Measurements from ENCODE around the gene BRIP1. TPM values are rescaled to one million over a fixed set of nuclear protein-coding genes. Genes with fewer than 3 reads are reported as not detected.
A peak's percentile ranks its signal among the peaks of the same experiment; 100 is the strongest.

Gene BRIP1
- total and polyA plus RNA-seq, 9 of the 15 experiments (the other 6 are each of a cell fraction or from before 2014, with no cell fraction given), result 2.4 to 17.5 (median 11.2) TPM

DNA sequence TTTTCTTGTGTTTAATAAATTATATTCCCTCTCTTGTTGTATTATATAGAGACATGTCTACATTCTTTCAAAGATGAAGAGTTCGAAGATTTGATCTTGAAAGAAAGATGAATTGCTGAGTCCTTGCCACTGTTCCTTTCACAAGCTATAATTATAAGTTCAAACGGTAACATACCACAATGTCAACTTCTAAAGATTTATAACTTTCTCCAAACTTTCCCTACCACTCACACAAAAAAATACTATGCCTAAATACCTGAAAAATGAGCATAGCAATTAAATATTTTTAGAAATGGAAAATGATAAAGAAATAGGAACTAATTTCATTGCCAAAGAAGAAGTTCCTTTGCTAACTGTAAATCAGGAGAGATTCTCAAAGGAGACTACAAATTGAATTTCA lies 50.6 kb downstream of the BRIP1 start:
- H4K20me1 ChIP-seq (replicated peaks; ENCODE audit: control insufficient read depth, insufficient read depth, low read length), result no peaks in the 10 kb centered on the region
- peaks cover 0 to 5% of the 10 kb centered on the region in 2 experiments; a peak in 1 of 5 replicates for H3K4me1 ChIP-seq (replicated peaks in 1 of 2; ENCODE audit: control insufficient read depth in 2 of 2, insufficient read depth in 2 of 2, low read length in 2 of 2)
- H3K9ac ChIP-seq (ENCODE audit: insufficient read depth in 1 of 2, low read depth in 2 of 2, low read length in 2 of 2), result no peak overlapping the region
- H3K27me3 ChIP-seq (ENCODE audit: control insufficient read depth in 2 of 2, insufficient read depth in 2 of 2, low read length in 2 of 2), result no peaks in the 10 kb centered on the region
- TF ChIP-seq MEIS2 (IDR thresholded peaks at IDR 0.05; ENCODE audit: partially characterized antibody), result peak; percentile 55
- TF ChIP-seq CBX2 (IDR thresholded peaks at IDR 0.05; ENCODE audit: insufficient read depth, low read length, poor library complexity, severe bottlenecking), result no peak
- TF ChIP-seq U2AF2 (optimal IDR thresholded peaks at IDR 0.05; ENCODE audit: low read depth, low read length), result no peak
- no peak for TF ChIP-seq PHB (CRISPR knock-in tag; IDR thresholded peaks at IDR 0.05)
- TF ChIP-seq STAT5A (IDR thresholded peaks at IDR 0.05; ENCODE audit: borderline replicate concordance, low read length), result no peak
- no peak for TF ChIP-seq NR4A1 (CRISPR knock-in tag; IDR thresholded peaks at IDR 0.05)
- TF ChIP-seq NR4A1 (tag; IDR thresholded peaks at IDR 0.05), result no peak
- TF ChIP-seq, protein P1, sequence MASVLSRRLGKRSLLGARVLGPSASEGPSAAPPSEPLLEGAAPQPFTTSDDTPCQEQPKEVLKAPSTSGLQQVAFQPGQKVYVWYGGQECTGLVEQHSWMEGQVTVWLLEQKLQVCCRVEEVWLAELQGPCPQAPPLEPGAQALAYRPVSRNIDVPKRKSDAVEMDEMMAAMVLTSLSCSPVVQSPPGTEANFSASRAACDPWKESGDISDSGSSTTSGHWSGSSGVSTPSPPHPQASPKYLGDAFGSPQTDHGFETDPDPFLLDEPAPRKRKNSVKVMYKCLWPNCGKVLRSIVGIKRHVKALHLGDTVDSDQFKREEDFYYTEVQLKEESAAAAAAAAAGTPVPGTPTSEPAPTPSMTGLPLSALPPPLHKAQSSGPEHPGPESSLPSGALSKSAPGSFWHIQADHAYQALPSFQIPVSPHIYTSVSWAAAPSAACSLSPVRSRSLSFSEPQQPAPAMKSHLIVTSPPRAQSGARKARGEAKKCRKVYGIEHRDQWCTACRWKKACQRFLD (CRISPR knock-in tag; IDR thresholded peaks at IDR 0.05), result no peak
- TF ChIP-seq KLF10 (CRISPR knock-in tag; IDR thresholded peaks at IDR 0.05), result no peak
- TF ChIP-seq, protein P2, sequence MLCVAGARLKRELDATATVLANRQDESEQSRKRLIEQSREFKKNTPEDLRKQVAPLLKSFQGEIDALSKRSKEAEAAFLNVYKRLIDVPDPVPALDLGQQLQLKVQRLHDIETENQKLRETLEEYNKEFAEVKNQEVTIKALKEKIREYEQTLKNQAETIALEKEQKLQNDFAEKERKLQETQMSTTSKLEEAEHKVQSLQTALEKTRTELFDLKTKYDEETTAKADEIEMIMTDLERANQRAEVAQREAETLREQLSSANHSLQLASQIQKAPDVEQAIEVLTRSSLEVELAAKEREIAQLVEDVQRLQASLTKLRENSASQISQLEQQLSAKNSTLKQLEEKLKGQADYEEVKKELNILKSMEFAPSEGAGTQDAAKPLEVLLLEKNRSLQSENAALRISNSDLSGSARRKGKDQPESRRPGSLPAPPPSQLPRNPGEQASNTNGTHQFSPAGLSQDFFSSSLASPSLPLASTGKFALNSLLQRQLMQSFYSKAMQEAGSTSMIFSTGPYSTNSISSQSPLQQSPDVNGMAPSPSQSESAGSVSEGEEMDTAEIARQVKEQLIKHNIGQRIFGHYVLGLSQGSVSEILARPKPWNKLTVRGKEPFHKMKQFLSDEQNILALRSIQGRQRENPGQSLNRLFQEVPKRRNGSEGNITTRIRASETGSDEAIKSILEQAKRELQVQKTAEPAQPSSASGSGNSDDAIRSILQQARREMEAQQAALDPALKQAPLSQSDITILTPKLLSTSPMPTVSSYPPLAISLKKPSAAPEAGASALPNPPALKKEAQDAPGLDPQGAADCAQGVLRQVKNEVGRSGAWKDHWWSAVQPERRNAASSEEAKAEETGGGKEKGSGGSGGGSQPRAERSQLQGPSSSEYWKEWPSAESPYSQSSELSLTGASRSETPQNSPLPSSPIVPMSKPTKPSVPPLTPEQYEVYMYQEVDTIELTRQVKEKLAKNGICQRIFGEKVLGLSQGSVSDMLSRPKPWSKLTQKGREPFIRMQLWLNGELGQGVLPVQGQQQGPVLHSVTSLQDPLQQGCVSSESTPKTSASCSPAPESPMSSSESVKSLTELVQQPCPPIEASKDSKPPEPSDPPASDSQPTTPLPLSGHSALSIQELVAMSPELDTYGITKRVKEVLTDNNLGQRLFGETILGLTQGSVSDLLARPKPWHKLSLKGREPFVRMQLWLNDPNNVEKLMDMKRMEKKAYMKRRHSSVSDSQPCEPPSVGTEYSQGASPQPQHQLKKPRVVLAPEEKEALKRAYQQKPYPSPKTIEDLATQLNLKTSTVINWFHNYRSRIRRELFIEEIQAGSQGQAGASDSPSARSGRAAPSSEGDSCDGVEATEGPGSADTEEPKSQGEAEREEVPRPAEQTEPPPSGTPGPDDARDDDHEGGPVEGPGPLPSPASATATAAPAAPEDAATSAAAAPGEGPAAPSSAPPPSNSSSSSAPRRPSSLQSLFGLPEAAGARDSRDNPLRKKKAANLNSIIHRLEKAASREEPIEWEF (CRISPR knock-in tag; IDR thresholded peaks at IDR 0.05), result no peak
- no peak for TF ChIP-seq FOXJ2 (tag; IDR thresholded peaks at IDR 0.05)
- no peak for TF ChIP-seq ZEB2 (IDR thresholded peaks at IDR 0.05)
- no peak for TF ChIP-seq L3MBTL2 (IDR thresholded peaks at IDR 0.05)
- TF ChIP-seq, protein P3, sequence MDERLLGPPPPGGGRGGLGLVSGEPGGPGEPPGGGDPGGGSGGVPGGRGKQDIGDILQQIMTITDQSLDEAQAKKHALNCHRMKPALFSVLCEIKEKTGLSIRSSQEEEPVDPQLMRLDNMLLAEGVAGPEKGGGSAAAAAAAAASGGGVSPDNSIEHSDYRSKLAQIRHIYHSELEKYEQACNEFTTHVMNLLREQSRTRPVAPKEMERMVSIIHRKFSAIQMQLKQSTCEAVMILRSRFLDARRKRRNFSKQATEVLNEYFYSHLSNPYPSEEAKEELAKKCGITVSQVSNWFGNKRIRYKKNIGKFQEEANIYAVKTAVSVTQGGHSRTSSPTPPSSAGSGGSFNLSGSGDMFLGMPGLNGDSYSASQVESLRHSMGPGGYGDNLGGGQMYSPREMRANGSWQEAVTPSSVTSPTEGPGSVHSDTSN (CRISPR knock-in tag; IDR thresholded peaks at IDR 0.05; ENCODE audit: low read depth), result no peak
- TF ChIP-seq, protein P3 (tag; conservative IDR thresholded peaks at IDR 0.05; ENCODE audit: low read depth), result peak; percentile 37
- no peak for TF ChIP-seq CHD2 (IDR thresholded peaks at IDR 0.05; ENCODE audit: low read depth, low read length)
- in situ Hi-C loops (cut with MboI), result no loop called here
- no peak overlapping the region for H3K27ac ChIP-seq (ENCODE audit: extremely low read depth, low read depth, low read length)
- no peaks in the 10 kb centered on the region for H3K9me3 ChIP-seq (replicated peaks; ENCODE audit: control insufficient read depth, insufficient read depth, low read depth, low read length)
- DNase-seq (ENCODE audit: extremely low read depth in 1 of 4, low spot score in 3 of 4), result no peak
- ChIA-PET CTCF (ENCODE audit: low intra/inter-chr PET ratio) (no interaction called here), POLR2A (no interaction called here)
- intact Hi-C loops (cut with micrococcal nuclease), result no loop called here
- whole genome bisulfite sequencing (ENCODE audit: insufficient coverage, low coverage, missing lambda C conversion rate), result 61% methylated on average over 2 of the region's 2 CpGs
- H3K9me1 ChIP-seq (ENCODE audit: control insufficient read depth, insufficient read depth, low read length), result no peaks in the 10 kb centered on the region
- no peak overlapping the region for H2AFZ ChIP-seq (ENCODE audit: low read depth, low read length)
- H3K4me3 ChIP-seq, result no peak overlapping the region
- H3K4me2 ChIP-seq (ENCODE audit: insufficient read depth, low read length), result no peak overlapping the region
- ATAC-seq, result no peak
- peaks cover 17% of the 10 kb centered on the region; the same call in 2 of the 3 replicates for H3K36me3 ChIP-seq (ENCODE audit: control insufficient read depth, insufficient read depth, low read length)
- FAIRE-seq, result no peak
- H3K79me2 ChIP-seq (ENCODE audit: control insufficient read depth, insufficient read depth, low read length), result no peaks in the 10 kb centered on the region
- BruUV-seq (replicated peaks), result no TSS peak
